GM21786 (cell line): Measurements from ENCODE around the gene RNF39.

Experiments
- ATAC-seq: cut with Tn5 transposase; IDR thresholded peaks from one replicate; pipeline ENCODE4 v1.9.1; 2021; ENCODE audit not compliant: unreplicated experiment

The RNF39 gene

GRCh38 chr6:30020626-30021025 is 54.9 kb downstream of the RNF39 start:
- no peak for ATAC-seq
